GM18526 (cell line): Measurements from ENCODE around the gene CDKN2AIPNL.

Experiments
- POLR2A ChIP-seq: IDR thresholded peaks from 3 replicates; pipeline ENCODE4 v1.6.1; 2011; ENCODE audit not compliant: insufficient read length; ENCODE audit errors: extremely low read depth

CDKN2AIPNL gene

GRCh38 chr5:134411546-134412266 lies at the start of gene CDKN2AIPNL:
Gene CDKN2AIPNL, minus strand, starts transcription at chr5:134411881. Its CDS starts 27 bp downstream, at chr5:134411854.
- peak; percentile 81 for TF ChIP-seq POLR2A

- no peak for TF ChIP-seq POLR2A
Measured at GRCh38 chr5:134460551-134460950, 48.9 kb upstream of the CDKN2AIPNL start.

GRCh38 chr5:134459491-134459890 lies 47.8 kb upstream of the CDKN2AIPNL start:
- TF ChIP-seq POLR2A = no peak

- TF ChIP-seq POLR2A = no peak
Measured at GRCh38 chr5:134459010-134459403, 47.3 kb upstream of the CDKN2AIPNL start.

- TF ChIP-seq POLR2A = no peak
Measured at GRCh38 chr5:134458234-134459009, 46.7 kb upstream of the CDKN2AIPNL start.

- no peak for TF ChIP-seq POLR2A
Measured at GRCh38 chr5:134457801-134458200, 46.1 kb upstream of the CDKN2AIPNL start.

- no peak for TF ChIP-seq POLR2A
Measured at GRCh38 chr5:134456825-134457224, 45.1 kb upstream of the CDKN2AIPNL start.

- no peak for TF ChIP-seq POLR2A
Measured at GRCh38 chr5:134455466-134455865, 43.8 kb upstream of the CDKN2AIPNL start.

- TF ChIP-seq POLR2A = no peak
Measured at GRCh38 chr5:134453016-134453415, 41.3 kb upstream of the CDKN2AIPNL start.

- TF ChIP-seq POLR2A = no peak
Measured at GRCh38 chr5:134451936-134452505, 40.3 kb upstream of the CDKN2AIPNL start.

GRCh38 chr5:134451225-134451935 lies 39.7 kb upstream of the CDKN2AIPNL start:
- TF ChIP-seq POLR2A = no peak

- TF ChIP-seq POLR2A = no peak
Measured at GRCh38 chr5:134450374-134450773, 38.7 kb upstream of the CDKN2AIPNL start.

- TF ChIP-seq POLR2A = no peak
Measured at GRCh38 chr5:134449167-134449566, 37.5 kb upstream of the CDKN2AIPNL start.

GRCh38 chr5:134447815-134448520 lies 36.3 kb upstream of the CDKN2AIPNL start:
- no peak for TF ChIP-seq POLR2A

- TF ChIP-seq POLR2A = no peak
Measured at GRCh38 chr5:134446938-134447337, 35.3 kb upstream of the CDKN2AIPNL start.
